K562 (cell line): ENCODE measurements around the gene DNPEP. TPM values are rescaled to one million over a fixed set of nuclear protein-coding genes. Genes with fewer than 3 reads are reported as not detected.
A peak's percentile ranks its signal among the peaks of the same experiment; 100 is the strongest.

Experiments
- CBFB ChIP-seq: sonication (generic); formaldehyde crosslinking; IDR thresholded peaks from 2 replicates; pipeline ENCODE4 v1.4.0; 2020; ENCODE audit warnings: mild to moderate bottlenecking, missing genetic modification reagents
- ELF4 ChIP-seq: fragments of 450-650 bp; formaldehyde crosslinking; IDR thresholded peaks from 2 replicates; pipeline ENCODE4 v1.4.0; 2022; ENCODE audit warnings: missing genetic modification characterization
- GABPB1 ChIP-seq: sonication (generic); formaldehyde crosslinking; IDR thresholded peaks from 2 replicates; pipeline ENCODE4 v1.8.0; 2022; ENCODE audit warnings: mild to moderate bottlenecking, missing genetic modification reagents
- HINFP ChIP-seq: fragments of 450-650 bp; conservative IDR thresholded peaks from 2 replicates; pipeline ENCODE4 v1.6.1; 2016; ENCODE audit warnings: missing genetic modification characterization, low read depth, mild to moderate bottlenecking, control low read depth, missing compliant biosample characterization
- HNRNPH1 ChIP-seq: fragments of 200-400 bp; formaldehyde crosslinking; optimal IDR thresholded peaks from 2 replicates; pipeline ENCODE3; 2017; ENCODE audit warnings: low read depth, mild to moderate bottlenecking, low read length, moderate library complexity
- MAZ ChIP-seq, 2 experiments: fragments of 450-650 bp in 1 of 2; sonication (generic) in 1 of 2; formaldehyde crosslinking; IDR thresholded peaks in 1 of 2; conservative IDR thresholded peaks in 1 of 2; 2 replicates each; pipeline versions ENCODE4 v1.4.0 to v1.5.0; 2020; ENCODE audit warnings: mild to moderate bottlenecking in 1 of 2, missing genetic modification reagents in 1 of 2
- NRF1 ChIP-seq, 2 experiments: fragments of 450-650 bp; IDR thresholded peaks in 1 of 2; conservative IDR thresholded peaks in 1 of 2; 2 replicates each; pipeline ENCODE4 v1.6.1; 2014; ENCODE audit warnings: mild to moderate bottlenecking in 2 of 2
- RAD21 ChIP-seq, 2 experiments: fragments of 250-450 bp in 1 of 2; fragments of 450-650 bp in 1 of 2; sonication (Bioruptor Pico) in 1 of 2; formaldehyde crosslinking in 1 of 2; IDR thresholded peaks in 1 of 2; conservative IDR thresholded peaks in 1 of 2; 2 replicates each; pipeline versions ENCODE4 v1.4.0 to v1.8.0; 2020 to 2022; ENCODE audit warnings: mild to moderate bottlenecking in 2 of 2, moderate library complexity in 1 of 2
- SETDB1 ChIP-seq: IDR thresholded peaks from one replicate; pipeline ENCODE4 v1.6.1; 2012; ENCODE audit warnings: low read length, control low read depth, inconsistent platforms
- U2AF2 ChIP-seq: fragments of 200-400 bp; formaldehyde crosslinking; optimal IDR thresholded peaks from 2 replicates; pipeline ENCODE3; 2017; ENCODE audit warnings: low read depth, mild to moderate bottlenecking, low read length
- ZNF280A ChIP-seq: fragments of 450-650 bp; IDR thresholded peaks from 2 replicates; pipeline ENCODE4 v1.6.1; 2018; ENCODE audit warnings: mild to moderate bottlenecking, low read depth; ENCODE audit not compliant: partially characterized antibody
- ZNF551 ChIP-seq: fragments of 250-450 bp; sonication (Bioruptor Pico); IDR thresholded peaks from 2 replicates; pipeline ENCODE4 v1.5.0; 2021; ENCODE audit warnings: mild to moderate bottlenecking, moderate library complexity
- ZNF79 ChIP-seq: fragments of 250-450 bp; sonication (Bioruptor Pico); IDR thresholded peaks from 2 replicates; pipeline ENCODE4 v1.4.0; 2020; ENCODE audit warnings: low read depth, mild to moderate bottlenecking, moderate library complexity
- ZNF830 ChIP-seq: fragments of 250-450 bp; sonication (Bioruptor Pico); IDR thresholded peaks from 2 replicates; pipeline ENCODE4 v1.5.0; 2021; ENCODE audit warnings: mild to moderate bottlenecking
- polyA plus RNA-seq, 8 experiments: library from polyadenylated mRNA; depleted of rRNA in 4 of 8; stranded (reverse) in 5 of 8; unstranded in 3 of 8; fragments of >200 nt; fragmentation: Nextera tagmentation in 2 of 8; fragmentation: Illumina TruSeq in 1 of 8; extraction: Ambion mirVana in 2 of 8; extraction: Trizol in 1 of 8; gene quantifications; 2 replicates each; pipeline versions ENCODE4 v1.2.1 to v1.2.3, GENCODE V29; 2011 to 2014; ENCODE audit warnings: inconsistent platforms in 1 of 8, missing spikeins in 1 of 8
- total RNA-seq, 7 experiments: library from RNA; depleted of rRNA in 6 of 7; stranded (reverse); fragments of >200 nt in 6 of 7; fragmentation: Illumina TruSeq in 2 of 7; extraction: Trizol in 2 of 7; gene quantifications; 2 replicates each; pipeline versions ENCODE4 v1.2.1 to v1.2.3, GENCODE V29; 2011 to 2021; ENCODE audit warnings: low replicate concordance in 1 of 7
- TF ChIP-seq, protein P1 (sequence below): sonication (generic); formaldehyde crosslinking; IDR thresholded peaks from 2 replicates; pipeline ENCODE4 v1.8.0; 2022; ENCODE audit warnings: missing genetic modification reagents, mild to moderate bottlenecking, moderate library complexity, borderline replicate concordance
- TF ChIP-seq, protein P2 (sequence below): fragments of 450-650 bp; IDR thresholded peaks from 2 replicates; pipeline ENCODE4 v1.6.1; 2017; ENCODE audit warnings: antibody characterized with exemption, mild to moderate bottlenecking
- TF ChIP-seq, protein P3 (sequence below): fragments of 200-800 bp; sonication (Bioruptor generic); IDR thresholded peaks from 2 replicates; pipeline ENCODE4 v1.6.1; 2017; ENCODE audit warnings: missing genetic modification characterization, missing compliant biosample characterization

Gene DNPEP
- total and polyA plus RNA-seq, 9 of the 15 experiments (the other 6 are each of a cell fraction or from before 2014, with no cell fraction given) = 34.6 to 71.4 (median 45.5) TPM

DNA sequence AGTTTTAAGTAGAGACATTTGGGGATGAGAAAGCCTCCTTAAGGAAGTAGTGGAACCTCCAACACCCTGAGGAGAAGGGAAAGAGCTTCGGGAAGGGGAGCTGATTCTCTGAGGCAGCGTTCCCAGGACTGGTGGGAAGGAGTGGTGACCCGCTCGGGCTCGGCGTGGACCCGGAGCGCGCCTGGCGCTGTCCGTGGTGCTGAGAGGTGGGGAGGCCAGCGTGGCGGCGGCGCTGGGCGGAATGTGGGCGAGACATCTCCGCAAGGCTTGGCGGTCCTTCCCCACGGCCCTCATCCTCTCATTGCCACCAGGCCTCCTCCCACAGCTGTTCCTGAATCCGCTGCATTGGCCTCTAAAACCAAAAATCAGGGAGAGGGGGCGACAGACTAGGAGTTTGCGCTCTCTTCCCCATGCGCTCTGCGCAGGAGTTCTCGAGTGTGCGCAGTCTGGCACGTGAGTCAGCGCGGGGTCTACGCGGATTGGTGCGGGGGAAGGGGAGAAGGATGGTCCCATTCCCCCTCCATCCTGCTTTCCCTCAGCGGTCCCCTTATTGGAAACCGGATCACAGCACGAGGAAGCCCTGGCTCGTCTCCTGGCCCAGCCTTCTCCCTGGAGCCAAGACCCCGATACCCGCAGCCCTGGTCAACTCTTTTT is 56.0 kb downstream of the DNPEP start (continued):
- TF ChIP-seq, protein P1, sequence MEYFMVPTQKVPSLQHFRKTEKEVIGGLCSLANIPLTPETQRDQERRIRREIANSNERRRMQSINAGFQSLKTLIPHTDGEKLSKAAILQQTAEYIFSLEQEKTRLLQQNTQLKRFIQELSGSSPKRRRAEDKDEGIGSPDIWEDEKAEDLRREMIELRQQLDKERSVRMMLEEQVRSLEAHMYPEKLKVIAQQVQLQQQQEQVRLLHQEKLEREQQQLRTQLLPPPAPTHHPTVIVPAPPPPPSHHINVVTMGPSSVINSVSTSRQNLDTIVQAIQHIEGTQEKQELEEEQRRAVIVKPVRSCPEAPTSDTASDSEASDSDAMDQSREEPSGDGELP = peak; percentile 69; the same call in 1 of the 2 replicates
- TF ChIP-seq MAZ (CRISPR knock-in tag; conservative IDR thresholded peaks at IDR 0.05 in 1 of 2, IDR thresholded peaks at IDR 0.05 in 1 of 2) = peak in 1 of 2 experiments; percentile 54; a peak in 1 of 4 replicates
- TF ChIP-seq CBFB = no peak
- no peak for TF ChIP-seq ZNF280A
- no peak for TF ChIP-seq ZNF79 (CRISPR knock-in tag)
- TF ChIP-seq GABPB1 (CRISPR knock-in tag) = 0 out of 2 replicates have a peak, but pooled peaks have one; percentile 40
- TF ChIP-seq HINFP (tag) = no peak
- TF ChIP-seq, protein P2, sequence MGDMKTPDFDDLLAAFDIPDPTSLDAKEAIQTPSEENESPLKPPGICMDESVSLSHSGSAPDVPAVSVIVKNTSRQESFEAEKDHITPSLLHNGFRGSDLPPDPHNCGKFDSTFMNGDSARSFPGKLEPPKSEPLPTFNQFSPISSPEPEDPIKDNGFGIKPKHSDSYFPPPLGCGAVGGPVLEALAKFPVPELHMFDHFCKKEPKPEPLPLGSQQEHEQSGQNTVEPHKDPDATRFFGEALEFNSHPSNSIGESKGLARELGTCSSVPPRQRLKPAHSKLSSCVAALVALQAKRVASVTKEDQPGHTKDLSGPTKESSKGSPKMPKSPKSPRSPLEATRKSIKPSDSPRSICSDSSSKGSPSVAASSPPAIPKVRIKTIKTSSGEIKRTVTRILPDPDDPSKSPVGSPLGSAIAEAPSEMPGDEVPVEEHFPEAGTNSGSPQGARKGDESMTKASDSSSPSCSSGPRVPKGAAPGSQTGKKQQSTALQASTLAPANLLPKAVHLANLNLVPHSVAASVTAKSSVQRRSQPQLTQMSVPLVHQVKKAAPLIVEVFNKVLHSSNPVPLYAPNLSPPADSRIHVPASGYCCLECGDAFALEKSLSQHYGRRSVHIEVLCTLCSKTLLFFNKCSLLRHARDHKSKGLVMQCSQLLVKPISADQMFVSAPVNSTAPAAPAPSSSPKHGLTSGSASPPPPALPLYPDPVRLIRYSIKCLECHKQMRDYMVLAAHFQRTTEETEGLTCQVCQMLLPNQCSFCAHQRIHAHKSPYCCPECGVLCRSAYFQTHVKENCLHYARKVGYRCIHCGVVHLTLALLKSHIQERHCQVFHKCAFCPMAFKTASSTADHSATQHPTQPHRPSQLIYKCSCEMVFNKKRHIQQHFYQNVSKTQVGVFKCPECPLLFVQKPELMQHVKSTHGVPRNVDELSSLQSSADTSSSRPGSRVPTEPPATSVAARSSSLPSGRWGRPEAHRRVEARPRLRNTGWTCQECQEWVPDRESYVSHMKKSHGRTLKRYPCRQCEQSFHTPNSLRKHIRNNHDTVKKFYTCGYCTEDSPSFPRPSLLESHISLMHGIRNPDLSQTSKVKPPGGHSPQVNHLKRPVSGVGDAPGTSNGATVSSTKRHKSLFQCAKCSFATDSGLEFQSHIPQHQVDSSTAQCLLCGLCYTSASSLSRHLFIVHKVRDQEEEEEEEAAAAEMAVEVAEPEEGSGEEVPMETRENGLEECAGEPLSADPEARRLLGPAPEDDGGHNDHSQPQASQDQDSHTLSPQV = no peak
- no peak for TF ChIP-seq NRF1 (conservative IDR thresholded peaks at IDR 0.05 in 1 of 2, IDR thresholded peaks at IDR 0.05 in 1 of 2)
- TF ChIP-seq HNRNPH1 = no peak
- TF ChIP-seq U2AF2 = no peak
- no peak for TF ChIP-seq SETDB1
- no peak for TF ChIP-seq ELF4 (CRISPR knock-in tag)
- TF ChIP-seq ZNF551 (CRISPR knock-in tag) = no peak
- TF ChIP-seq, protein P3, sequence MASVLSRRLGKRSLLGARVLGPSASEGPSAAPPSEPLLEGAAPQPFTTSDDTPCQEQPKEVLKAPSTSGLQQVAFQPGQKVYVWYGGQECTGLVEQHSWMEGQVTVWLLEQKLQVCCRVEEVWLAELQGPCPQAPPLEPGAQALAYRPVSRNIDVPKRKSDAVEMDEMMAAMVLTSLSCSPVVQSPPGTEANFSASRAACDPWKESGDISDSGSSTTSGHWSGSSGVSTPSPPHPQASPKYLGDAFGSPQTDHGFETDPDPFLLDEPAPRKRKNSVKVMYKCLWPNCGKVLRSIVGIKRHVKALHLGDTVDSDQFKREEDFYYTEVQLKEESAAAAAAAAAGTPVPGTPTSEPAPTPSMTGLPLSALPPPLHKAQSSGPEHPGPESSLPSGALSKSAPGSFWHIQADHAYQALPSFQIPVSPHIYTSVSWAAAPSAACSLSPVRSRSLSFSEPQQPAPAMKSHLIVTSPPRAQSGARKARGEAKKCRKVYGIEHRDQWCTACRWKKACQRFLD (CRISPR knock-in tag) = no peak
- no peak for TF ChIP-seq ZNF830 (CRISPR knock-in tag)
- no peak for TF ChIP-seq RAD21 (CRISPR knock-in tag; conservative IDR thresholded peaks at IDR 0.05 in 1 of 2, IDR thresholded peaks at IDR 0.05 in 1 of 2)
